ENCODE data around the gene SPATA17.

GRCh38 chr1:217891966-217892365 lies 260.8 kb downstream of the SPATA17 start:
- TF ChIP-seq TAF1 (IDR thresholded peaks at IDR 0.05; ENCODE audit: borderline replicate concordance, low read depth, low read length) (no peak), POLR2AphosphoS5 (IDR thresholded peaks at IDR 0.05; ENCODE audit: low read depth, low read length) (no peak), POLR2A (IDR thresholded peaks at IDR 0.05; ENCODE audit: low read depth, low read length) (no peak)

All from GM12892 (cell line).